Measurements from ENCODE around the gene CCR7.

Gene CCR7

DNA sequence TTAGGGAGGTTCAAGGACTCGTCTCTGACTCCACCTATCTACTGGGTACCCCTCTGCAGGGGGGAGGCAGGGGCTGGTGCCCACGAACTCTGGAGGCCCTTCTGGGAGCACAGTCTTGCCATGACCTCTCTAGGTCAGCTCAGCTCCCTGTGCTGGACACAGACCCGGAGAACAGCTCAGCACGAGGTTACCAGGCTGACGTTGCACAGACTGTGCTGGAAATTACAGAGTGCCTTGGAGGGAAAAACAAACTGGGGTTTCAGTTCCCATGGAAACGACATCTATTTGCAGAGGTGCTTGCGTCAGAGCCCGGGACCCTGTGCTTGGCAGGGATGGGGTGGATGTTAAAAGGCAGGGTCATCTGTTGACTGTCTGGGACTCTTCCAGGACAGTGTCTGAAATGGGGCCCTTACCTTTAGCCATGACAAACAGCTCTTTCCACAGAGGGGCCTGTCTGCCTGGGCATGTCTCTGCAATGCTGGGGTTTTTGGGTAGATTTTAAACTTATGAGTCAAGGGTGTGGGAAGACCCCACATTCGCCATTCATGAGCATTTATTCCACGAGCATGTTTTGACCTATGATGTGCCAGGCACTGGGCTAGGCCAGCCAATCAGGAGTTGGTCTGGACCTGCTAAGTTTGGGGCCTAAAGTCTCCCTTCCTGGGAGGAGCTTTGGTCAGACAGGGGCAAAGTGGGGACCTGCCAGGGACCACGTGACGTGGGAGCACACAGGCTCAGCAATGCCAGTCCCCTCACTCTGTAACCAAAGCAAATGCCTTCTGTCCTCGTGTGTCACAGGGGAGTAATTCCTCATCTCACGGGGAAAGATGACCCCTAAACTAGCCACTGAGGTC is 22.5 kb downstream of the CCR7 start:
- in situ Hi-C loops (cut with HindIII; ENCODE audit: low sequenced_read_pairs) = no loop called here
- no peak overlapping the region for H3K4me3 ChIP-seq (ENCODE audit: low read depth, low read length)

DNA sequence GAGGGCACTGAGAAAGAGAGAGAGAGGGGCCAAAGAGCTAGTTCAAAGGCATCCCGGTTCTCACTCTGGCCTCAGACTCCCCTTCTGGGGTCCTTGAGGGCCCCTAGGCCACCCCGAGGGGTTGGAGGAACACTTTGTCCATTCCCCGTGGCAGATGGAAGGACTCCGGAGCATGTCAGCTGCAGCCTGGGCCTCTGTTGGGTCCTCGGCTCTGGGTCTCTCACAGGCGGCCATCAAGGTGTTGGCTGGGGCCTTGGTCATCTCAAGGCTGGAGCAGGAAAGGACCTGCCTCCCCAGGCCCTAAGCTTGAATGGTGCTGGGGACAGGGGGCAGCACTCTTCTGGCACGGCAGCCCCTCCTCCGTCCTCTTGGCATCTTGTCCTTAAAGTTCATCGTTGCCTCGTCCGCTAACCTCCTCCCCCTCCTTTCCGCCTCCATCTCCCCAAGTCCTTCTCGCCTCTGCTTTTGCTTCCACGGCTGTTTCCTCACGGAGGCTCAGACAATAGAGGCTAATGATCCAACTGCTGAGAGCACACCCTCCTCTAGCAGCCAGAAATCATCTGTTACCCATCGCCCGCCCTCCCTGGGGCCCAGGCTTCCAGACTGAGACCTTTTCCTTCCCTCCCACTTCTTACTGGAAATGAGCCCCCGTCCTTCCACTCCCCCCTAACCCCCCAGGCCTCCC is 23.3 kb downstream of the CCR7 start:
- no peak for DNase-seq (ENCODE audit: low read depth)
- no peak overlapping the region for H3K4me3 ChIP-seq (ENCODE audit: low read depth, low read length)
- TF ChIP-seq, protein P1, sequence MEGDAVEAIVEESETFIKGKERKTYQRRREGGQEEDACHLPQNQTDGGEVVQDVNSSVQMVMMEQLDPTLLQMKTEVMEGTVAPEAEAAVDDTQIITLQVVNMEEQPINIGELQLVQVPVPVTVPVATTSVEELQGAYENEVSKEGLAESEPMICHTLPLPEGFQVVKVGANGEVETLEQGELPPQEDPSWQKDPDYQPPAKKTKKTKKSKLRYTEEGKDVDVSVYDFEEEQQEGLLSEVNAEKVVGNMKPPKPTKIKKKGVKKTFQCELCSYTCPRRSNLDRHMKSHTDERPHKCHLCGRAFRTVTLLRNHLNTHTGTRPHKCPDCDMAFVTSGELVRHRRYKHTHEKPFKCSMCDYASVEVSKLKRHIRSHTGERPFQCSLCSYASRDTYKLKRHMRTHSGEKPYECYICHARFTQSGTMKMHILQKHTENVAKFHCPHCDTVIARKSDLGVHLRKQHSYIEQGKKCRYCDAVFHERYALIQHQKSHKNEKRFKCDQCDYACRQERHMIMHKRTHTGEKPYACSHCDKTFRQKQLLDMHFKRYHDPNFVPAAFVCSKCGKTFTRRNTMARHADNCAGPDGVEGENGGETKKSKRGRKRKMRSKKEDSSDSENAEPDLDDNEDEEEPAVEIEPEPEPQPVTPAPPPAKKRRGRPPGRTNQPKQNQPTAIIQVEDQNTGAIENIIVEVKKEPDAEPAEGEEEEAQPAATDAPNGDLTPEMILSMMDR (IDR thresholded peaks at IDR 0.05; ENCODE audit: low read depth, low read length, missing control alignments) = no peak
- in situ Hi-C loops (cut with HindIII; ENCODE audit: low sequenced_read_pairs) = no loop called here

More for the DNA sequence above, 22.5 kb downstream of the CCR7 start:
- TF ChIP-seq, protein P1 (IDR thresholded peaks at IDR 0.05; ENCODE audit: low read depth, low read length, missing control alignments) = no peak
- peak; percentile 86 for DNase-seq (ENCODE audit: low read depth)

DNA sequence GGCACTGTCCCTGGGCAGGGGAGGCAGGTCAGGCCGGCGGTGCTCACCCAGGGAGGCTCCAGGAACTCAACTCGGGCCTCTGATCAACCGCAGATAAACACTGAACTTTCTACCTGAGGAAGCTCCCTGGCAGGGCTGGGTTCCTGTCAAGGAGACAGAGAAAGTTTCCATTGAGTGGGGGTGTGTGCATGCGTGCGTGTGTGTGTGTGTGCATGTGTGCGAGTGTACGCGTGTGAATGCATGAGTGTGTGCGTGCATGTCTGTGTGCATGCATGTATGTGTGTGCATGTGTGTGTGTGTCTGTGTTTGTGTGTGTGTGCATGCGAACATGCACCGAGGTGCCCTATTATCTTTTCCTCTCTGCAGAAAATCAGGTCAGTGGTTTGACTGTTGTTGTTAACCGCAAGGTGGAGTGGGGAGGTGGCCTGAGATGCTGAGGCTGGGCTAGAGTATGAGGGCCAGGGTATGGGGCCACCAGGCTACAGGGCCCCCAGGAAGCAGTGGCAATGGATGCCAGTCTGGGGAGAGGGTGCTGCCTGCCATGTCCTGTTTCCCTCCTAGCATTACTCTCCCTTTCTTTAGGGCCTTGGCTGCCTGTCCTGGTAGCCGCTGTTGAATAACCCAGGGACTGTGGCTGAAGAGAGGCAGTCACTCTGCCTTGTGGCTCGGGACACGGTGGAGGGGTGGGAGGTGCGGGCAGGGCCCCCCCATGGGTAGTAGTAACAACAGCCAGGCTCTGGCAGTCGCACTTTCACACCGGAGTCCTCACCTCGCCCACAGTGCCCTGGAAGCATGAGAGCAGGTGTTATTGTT is 24.0 kb downstream of the CCR7 start:
- no peak for DNase-seq (ENCODE audit: low read depth)
- TF ChIP-seq, protein P1 (IDR thresholded peaks at IDR 0.05; ENCODE audit: low read depth, low read length, missing control alignments) = no peak
- H3K4me3 ChIP-seq (ENCODE audit: low read depth, low read length) = no peak overlapping the region
- in situ Hi-C loops (cut with HindIII; ENCODE audit: low sequenced_read_pairs) = no loop called here

DNA sequence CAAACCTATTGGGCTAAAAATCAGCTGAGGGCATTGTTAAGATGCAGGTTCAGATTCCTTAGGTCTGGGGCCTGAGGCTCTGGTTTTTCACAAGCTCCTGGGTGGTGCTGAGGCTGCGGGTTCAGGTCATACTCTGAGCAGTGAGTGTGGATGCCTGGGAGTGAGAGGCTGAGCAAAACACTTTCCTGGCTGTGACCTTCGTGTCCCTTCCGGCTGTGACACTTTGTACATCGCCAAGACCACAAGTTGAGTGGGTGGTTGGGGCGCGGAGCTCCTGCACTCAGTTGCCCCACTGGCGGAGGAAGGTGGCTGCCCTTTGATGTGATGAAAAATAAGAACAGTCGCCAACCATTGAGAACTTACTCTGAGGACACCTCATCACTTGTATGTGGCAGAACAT is 24.8 kb downstream of the CCR7 start:
- TF ChIP-seq, protein P1 (IDR thresholded peaks at IDR 0.05; ENCODE audit: low read depth, low read length, missing control alignments) = no peak
- in situ Hi-C loops (cut with HindIII; ENCODE audit: low sequenced_read_pairs) = no loop called here
- DNase-seq (ENCODE audit: low read depth) = no peak
- H3K4me3 ChIP-seq (ENCODE audit: low read depth, low read length) = no peak overlapping the region

DNA sequence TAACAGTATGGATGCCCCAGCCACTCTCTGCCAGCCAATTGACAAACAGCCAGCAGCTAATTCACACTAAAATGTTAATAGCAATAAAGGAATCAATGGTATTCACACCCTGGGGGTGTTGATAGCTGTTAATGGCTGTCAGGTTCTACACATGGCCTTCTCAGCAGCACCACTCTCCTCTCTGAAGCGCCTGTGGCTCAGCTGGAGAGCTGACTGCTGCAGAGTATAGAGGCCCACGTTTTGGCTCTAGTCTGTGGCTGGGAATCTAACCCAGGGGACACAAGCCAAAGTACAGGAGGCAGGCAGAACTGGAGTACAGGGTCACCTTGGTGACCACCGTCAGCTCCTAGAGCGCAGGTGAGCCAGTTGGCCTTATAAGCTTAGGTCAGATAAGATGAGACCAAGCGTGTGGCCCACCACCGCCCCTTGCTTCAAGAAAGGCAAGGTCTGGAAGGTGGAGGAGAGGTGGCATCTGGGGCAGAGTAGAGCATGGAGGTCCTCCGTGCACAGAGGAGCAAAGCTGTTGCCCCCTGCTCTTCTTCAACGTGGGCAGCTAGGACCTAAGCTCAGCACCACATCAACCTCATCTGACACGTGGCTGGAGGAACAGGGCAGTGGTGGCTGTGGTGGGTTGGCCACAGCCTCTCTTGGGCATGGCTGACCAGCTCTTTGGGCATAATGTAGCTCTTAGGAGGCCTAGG is 25.4 kb downstream of the CCR7 start:
- TF ChIP-seq, protein P1 (IDR thresholded peaks at IDR 0.05; ENCODE audit: low read depth, low read length, missing control alignments) = no peak
- in situ Hi-C loops (cut with HindIII; ENCODE audit: low sequenced_read_pairs) = no loop called here
- H3K4me3 ChIP-seq (ENCODE audit: low read depth, low read length) = no peak overlapping the region
- no peak for DNase-seq (ENCODE audit: low read depth)

Measured in astrocyte of the cerebellum (primary cell).